NCI-H774 (cell line): ENCODE data around the gene ZDHHC14.

Experiments used
- DNase-seq: peaks from one replicate; lab custom pipeline; 2025; lab: John Stamatoyannopoulos, UW

The ZDHHC14 gene

DNA sequence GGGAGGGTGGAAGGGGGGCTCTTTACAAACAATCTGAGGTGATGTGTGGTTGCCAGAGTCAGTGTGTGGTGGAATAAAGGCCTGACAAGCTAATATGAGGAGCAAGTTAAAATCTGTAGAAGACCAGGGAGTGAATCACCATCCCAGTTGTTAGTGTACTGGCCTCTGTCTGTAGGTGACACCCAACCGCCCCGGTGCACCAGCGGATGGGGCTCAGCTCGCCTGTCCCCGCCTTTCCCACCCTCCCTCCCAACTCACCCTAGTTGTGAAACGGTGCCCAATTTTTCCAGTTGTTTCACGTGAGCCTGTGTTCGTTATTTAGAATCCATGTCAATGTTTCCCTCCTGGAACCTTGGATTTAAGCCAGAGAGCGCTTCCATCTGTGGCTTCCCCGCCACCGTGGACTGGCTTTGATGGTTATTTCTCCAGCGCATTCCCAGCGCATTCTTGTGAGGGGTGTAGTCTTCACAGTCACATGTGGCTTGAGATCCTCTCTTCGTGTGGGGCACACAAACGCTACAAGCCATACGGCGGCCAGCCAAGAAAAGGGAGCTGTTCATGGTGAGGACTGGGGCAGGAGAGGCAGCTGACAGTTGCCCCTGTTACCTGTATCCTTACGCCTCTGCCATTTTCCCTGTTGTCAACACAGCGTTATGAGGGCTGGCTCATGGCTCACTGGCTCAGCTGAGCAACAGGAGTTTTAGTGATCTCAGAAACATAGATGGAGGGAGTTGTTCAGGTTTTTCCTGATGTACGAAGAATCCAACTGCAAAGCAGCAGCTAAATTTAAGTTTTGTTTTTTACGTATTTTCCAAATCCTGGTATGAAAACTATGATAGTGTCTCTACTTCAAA, 137.6 kb downstream of the ZDHHC14 start:
- DNase-seq: no peak

- no peak for DNase-seq
These were observed 138.5 kb downstream of the ZDHHC14 start for GRCh38 chr6:157519255-157520116.

DNA sequence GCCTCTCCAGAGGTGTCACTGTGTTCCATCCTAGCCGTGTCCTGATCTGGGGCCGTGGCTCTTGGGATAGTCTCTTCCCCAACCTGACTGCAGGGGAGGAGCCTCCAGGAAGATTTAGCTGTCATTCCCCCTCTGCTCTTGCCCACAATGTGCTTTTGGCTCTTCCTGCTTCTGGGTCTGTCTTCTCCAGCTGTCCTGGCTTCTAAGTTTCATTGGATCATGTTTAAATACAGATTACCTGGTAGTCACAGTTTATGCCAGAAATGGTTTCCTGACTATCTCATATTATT, 139.1 kb downstream of the ZDHHC14 start:
- no peak for DNase-seq

- DNase-seq: no peak
These were observed 139.8 kb downstream of the ZDHHC14 start for GRCh38 chr6:157520596-157521361.

- no peak for DNase-seq
These were observed 140.7 kb downstream of the ZDHHC14 start for GRCh38 chr6:157521362-157522335.

DNA sequence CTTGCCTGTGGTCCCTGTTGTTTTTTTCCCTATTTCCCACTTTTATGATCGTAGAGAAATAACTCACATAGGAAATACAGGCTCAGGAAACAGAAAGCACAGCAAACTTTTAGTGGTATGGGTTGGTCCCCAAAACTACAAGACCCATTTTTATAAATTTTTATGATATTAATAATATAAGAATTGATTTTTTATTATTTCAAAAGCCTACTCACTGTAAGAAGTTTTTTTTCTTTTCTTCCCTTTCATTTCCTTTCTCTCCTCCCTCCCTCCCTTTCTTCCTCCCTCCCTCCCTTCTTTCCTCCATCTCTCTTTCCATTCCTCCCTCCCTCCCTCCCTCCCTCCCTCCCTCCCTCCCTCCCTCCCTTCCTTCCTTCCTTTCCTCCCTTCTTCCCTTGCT, 141.5 kb downstream of the ZDHHC14 start:
- DNase-seq: no peak

- DNase-seq: no peak
These were observed 143.7 kb downstream of the ZDHHC14 start for GRCh38 chr6:157524735-157525134.

GRCh38 chr6:157525292-157525889, 144.4 kb downstream of the ZDHHC14 start:
- no peak for DNase-seq

GRCh38 chr6:157525918-157526425, 145.0 kb downstream of the ZDHHC14 start:
- DNase-seq: no peak

DNA sequence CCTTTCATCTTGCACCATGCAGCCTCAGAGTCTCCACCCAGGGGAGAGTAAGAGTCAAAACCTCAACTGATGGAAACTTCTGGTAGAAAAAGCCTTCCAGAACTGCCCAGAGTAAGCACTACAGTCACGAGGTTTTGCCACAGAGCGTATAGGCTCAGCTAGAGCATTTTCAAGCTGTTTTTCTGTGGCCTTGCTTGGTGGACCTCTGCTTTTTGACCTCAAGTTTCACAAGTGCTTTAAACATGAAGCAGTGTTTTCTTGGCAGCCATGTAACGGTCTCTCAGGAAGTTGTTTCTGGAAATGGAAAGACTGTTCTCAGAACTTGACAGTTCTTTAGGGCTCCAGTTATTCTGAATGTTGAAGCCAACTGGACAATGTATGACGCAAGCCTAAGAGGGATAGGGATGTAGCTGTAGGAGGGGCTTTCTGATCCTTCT, 146.5 kb downstream of the ZDHHC14 start:
- DNase-seq: no peak

DNA sequence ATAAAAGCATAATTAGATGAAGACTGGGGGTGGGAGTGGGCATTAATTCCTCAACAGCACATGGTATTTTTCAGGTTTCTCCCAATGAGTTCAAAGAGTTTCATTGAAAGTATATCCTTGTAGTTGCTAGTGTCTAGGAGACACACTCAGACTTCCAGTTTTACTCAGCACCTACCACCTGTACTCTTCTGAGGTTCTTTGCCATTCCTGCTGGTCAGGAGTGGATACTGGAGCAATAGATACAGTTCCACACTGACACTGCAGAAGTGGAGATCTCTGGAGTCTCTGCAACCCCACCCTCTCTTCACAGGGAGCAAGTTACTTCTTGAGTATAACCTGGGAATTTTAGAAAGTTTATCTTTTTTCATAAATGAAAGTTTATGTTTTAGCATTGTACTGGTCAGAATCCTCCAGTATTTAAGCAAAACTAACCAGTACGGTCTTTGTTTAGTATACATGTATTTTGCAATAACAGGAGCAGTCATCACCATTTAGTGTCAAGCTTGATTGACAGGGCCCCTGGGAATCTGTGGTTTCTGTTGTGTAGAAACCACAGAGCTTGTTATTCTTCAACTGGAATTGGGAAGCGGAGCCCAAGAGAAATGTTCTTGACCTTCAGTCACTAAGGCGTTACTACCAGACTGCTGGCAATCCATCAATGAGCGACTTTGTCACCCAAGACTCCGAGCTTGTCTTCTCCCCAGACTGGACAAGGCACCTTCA, 148.1 kb downstream of the ZDHHC14 start:
- no peak for DNase-seq

- no peak for DNase-seq
These were observed 148.7 kb downstream of the ZDHHC14 start for GRCh38 chr6:157529654-157530039.

DNA sequence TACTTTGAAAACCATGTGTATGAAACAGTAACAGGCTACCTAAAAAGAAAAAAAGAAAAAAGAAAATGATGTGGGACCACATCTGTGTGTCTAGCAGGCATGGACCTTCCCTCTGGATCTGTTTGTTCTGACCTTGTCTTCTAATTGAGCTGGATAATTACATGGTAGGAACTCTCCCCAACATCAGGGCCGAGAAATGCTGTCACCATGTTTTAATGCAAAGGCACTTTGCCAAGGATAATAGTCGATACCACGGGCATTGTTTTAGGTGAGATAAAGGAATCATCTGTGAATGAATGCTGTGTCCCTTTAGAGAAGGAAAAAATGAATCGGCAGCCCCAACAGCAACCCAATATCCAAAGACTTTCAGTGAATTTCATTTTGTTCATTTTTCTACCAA, 149.1 kb downstream of the ZDHHC14 start:
- no peak for DNase-seq

GRCh38 chr6:157530724-157531168, 149.8 kb downstream of the ZDHHC14 start:
- DNase-seq: no peak

DNA sequence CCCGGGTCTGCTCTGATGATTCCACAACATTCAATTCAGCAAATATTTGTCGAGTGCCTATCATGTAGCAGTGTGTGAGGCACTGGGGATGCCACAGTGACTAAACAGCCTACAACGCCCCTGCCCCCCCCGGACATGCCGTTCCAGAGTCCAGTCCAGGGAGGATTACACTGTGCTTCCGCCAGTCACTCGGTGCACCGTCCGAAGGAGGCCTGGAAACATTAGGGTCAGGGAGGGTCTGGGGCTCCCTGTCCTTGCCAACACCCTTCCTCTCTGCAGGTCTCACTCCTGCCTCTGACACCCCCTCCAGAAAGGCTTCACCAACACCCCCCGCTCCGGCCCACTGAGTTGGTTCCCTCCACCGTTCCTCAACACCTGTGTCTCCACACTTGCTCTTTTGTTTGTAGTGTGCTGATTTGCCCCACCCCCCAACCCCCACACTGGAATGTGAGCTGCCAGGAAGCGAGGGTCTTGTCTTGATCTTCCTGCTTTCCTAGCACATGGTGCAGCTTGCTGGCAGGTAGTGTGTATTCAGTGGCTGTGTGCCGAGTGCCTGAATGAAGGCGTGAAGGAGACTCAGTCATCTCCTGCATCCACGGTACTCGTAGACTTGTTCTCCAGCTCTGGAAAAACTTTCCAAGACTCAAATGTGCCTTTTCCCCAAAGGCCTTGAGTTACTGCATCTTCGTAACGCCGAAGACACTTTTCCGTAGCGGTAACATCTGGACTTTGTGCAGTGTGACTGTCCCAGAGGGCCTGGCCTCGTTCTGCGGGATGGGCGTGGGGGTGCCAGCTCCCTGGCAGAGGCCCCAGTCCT, 150.4 kb downstream of the ZDHHC14 start:
- DNase-seq: no peak

GRCh38 chr6:157531986-157532365, 151.0 kb downstream of the ZDHHC14 start:
- no peak for DNase-seq

- no peak for DNase-seq
These were observed 152.3 kb downstream of the ZDHHC14 start for GRCh38 chr6:157533048-157533871.
